LNCAP (cell line): ENCODE measurements around the gene LYSET.

Experiments used
- TF ChIP-seq, protein P1 (sequence below): fragments of 450-650 bp; IDR thresholded peaks from 2 replicates; pipeline ENCODE4 v1.5.1; 2017; ENCODE audit warnings: mild to moderate bottlenecking

Gene LYSET, protein sequence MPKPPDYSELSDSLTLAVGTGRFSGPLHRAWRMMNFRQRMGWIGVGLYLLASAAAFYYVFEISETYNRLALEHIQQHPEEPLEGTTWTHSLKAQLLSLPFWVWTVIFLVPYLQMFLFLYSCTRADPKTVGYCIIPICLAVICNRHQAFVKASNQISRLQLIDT

DNA sequence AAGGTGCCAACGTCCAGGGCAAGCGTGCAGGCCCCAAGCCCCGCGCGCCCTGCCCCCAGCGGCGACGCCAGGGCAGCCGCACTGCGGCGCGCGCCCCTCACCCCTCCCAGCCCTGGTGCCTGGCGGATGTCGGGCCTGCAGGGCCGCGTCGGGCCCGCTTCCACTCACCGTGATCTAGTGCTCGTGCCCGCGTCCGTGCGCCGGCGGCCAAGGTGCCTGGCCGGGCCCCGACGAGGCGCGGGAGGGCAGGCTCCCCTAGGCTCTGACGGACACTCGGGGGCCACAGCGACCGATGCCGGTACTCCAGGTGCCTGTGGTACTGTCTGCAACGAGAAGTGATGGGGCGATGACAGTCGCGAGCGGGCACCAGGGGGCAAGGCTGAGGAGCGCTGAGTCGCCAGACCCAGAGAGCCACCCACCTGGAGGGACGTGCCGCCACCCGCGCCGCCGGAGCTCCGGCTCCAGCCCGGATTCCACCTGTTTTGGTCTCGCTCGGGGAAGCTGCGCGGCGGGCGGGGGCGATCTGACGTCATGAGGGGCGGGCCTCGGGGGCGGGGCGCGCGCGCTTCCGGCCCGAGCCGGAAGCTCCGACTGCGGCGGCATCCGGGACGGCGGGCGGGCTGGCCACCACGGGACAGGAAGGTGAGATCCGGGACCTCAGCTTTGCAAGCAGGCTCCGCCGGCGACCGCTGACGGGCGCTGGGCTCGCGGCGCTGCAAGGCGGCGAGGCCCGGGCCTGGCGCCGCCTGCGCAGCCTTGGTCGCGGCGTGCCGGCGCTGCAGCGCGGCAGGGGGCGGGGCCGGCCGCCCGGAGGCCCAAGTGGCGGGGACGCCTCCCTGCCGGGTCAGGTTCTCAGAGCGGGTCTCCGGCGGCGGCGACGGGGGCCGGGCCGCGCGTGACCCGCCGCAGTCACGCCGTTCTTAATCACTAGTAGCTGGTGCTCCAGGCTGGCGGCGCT, at the start of gene LYSET, which contains the start of gene MOAP1:
TSS of gene LYSET (plus strand) at position 927 of the 958 bp plus-strand sequence. CDS start 89 bp downstream, outside the sequence.
TSS of gene MOAP1 (minus strand) at position 507 of the 958 bp plus-strand sequence. CDS start 655 bp downstream, outside the sequence.
- TF ChIP-seq, protein P1, sequence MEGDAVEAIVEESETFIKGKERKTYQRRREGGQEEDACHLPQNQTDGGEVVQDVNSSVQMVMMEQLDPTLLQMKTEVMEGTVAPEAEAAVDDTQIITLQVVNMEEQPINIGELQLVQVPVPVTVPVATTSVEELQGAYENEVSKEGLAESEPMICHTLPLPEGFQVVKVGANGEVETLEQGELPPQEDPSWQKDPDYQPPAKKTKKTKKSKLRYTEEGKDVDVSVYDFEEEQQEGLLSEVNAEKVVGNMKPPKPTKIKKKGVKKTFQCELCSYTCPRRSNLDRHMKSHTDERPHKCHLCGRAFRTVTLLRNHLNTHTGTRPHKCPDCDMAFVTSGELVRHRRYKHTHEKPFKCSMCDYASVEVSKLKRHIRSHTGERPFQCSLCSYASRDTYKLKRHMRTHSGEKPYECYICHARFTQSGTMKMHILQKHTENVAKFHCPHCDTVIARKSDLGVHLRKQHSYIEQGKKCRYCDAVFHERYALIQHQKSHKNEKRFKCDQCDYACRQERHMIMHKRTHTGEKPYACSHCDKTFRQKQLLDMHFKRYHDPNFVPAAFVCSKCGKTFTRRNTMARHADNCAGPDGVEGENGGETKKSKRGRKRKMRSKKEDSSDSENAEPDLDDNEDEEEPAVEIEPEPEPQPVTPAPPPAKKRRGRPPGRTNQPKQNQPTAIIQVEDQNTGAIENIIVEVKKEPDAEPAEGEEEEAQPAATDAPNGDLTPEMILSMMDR, result peak; percentile 29; the same call in 1 of the 2 replicates

DNA sequence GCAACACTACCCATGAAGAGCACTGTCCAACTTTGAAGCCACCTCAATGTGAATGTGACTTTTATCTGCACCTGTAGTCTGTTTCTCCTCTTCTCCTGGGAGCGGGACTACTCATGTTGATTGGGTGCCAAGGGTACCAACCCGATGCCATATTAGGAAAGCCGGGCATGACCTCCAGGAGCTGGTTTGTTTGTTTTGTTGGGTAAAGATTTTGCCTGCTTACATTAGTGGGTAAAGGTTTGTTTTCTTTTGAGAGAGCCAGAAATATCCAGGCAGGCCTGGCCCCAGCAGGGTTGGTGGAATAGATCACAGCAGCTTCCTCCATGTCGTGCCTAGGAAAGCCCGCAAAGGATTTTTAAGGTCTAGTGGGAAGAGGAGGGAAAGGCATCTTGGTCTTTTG, 49.7 kb upstream of the LYSET start:
- TF ChIP-seq, protein P1, result no peak

DNA sequence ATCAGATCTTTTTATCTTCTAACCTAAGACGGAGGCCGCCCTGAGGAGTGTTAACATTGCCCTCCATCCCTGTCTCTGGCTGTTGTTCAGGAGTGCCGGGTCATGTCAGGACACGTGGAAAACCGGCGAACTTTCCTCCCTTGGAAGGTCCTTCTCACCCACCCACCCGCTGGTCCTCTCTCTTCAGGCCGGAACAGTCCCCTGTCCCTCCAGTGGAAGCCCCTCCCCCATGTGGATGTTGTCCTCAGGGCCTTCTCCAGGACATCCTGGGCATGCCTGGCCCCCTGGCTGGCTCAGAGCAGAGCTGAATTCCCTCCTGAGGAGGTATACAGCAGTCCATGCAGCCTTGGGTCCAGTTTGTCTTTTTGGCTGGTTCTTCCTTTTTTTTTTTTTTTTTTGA, 49.1 kb upstream of the LYSET start:
- TF ChIP-seq, protein P1, result no peak

DNA sequence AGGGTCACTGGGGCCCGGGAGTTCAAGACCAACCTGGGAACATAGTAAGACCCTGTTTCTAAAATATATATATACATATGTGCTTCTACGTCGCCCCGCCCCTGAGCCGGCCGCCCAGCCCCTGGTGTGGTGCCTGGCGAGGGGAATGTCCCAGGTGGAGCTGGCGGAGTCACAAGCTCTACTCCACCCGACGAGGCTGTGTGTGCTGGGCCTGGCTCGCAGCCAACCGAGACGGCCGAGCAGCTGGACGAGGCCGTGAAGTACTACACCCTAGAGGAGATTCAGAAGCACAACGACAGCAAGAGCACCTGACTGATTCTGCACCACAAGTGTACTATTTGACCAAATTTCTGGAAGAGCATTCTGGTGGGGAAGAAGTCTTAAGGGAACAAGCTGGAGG, 47.3 kb upstream of the LYSET start:
- TF ChIP-seq, protein P1, result no peak

DNA sequence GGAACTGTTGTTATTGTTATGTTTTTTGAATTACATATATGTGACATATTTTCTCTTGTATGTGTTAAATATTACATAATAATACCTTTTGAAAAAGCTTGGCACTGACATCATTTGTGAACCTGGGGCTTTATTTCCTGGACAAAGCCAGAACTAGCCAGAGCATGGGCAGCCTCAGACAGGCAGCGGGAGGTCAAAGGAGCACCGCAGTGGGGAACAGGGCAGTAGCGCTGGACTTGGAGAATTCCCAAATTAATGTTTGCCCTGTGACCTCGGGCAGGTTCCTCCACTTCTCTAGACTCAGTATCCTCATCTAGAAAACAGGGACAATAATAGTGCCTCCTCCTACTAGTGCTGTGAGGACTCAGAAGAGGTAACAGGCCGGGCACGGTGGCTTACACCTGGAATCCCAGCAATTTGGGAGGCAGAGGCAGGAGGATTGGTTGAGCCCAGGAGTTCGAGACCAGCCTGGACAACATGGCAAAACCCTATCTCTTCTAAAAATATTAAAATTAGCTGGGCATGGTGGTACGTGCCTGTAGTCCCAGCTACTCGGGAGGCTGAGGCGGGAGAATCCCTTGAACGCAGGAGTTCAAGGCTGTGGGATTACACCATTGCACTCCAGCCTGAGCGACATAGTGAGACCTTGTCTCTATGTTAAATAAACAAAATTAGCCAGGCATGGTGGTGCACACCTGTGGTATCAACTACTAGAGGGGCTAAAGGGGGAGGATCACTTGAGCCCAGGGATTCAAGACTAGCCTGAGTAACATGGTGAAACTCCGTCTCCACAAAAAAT, 42.1 kb upstream of the LYSET start:
- TF ChIP-seq, protein P1, result no peak

DNA sequence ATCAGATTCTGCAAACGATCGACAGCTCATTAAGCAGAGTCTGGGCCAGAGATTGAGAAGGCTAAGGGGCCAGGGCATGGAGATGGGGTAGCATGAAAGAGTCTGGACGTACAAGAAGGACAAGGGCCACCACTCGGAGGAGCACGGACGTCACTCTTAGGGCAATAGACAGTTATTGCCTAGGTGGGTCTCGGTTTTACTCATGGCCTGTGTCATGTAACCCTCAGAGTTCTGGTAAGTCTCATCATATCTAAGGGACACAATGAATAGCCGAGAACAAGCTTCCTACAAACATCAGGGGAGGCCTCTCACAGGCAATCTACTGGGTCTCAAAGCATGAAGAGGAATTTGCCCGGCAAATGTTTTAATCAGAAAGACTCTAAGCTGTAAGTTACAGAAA, 39.0 kb upstream of the LYSET start:
- TF ChIP-seq, protein P1, result no peak

DNA sequence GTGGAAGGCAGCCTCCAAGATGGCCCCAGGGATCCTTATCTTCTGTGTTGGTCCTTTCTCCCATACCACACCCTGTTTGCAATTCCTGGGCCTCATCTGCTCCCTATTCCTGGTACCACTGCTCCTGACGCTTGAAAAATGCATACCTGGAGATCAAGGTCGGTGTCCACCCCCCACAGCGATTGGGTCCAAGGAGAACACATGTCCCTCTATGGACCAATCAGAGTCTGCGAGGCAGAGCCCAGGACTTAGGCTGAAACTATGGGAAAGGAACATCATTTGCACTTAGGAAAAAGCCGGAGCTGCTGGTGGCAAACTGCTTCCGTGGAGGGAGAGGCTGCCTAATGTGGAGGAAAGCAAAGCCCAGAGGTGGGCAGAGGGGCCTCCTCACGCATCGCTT, 36.1 kb upstream of the LYSET start:
- TF ChIP-seq, protein P1, result no peak
